GM23338 (cell line): ENCODE results near the gene APBB1IP.

ENCODE experiments used
- CTCF ChIP-seq, 2 experiments: fragments of 200-600 bp in 1 of 2; sonication (generic) in 1 of 2; conservative IDR thresholded peaks; 2 replicates each; pipeline versions ENCODE4 v1.5.1 to v1.6.1; 2016 to 2017; ENCODE audit warnings: antibody characterized with exemption in 2 of 2, low read depth in 2 of 2, mild to moderate bottlenecking in 2 of 2, moderate library complexity in 1 of 2
- EZH2 ChIP-seq: fragments of 200-600 bp; sonication (generic); IDR thresholded peaks from one replicate; pipeline ENCODE4 v1.8.0; 2017; ENCODE audit warnings: antibody characterized with exemption, mild to moderate bottlenecking, low read depth; ENCODE audit not compliant: unreplicated experiment
- REST ChIP-seq: IDR thresholded peaks from one replicate; pipeline ENCODE4 v1.6.1; 2018; ENCODE audit warnings: antibody characterized with exemption; ENCODE audit not compliant: unreplicated experiment

DNA sequence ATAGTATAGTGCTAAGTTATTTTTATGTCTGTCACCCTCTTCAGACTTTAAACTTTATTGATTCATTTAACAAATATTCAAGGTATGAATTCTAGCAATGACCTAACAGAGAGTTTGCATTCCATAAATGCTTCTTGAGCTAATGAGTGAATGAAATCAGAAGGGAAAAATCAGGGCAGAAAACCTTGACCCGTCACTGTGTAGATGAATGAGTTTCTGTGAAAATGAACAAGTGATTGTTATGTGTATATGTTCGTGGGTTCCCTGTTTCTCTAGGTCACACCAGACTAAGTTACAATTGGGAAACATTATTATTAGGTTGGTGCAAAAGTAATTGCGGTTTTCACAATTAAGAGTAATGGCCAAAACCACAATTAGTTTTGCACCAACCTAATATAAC, 30.1 kb downstream of the APBB1IP start:
- TF ChIP-seq CTCF (conservative IDR thresholded peaks at IDR 0.05; ENCODE audit: low read depth in 2 of 2): no peak
- no peak for TF ChIP-seq EZH2
- no peak for TF ChIP-seq REST
